Stimulated activated CD4-positive, alpha-beta T cell treated with anti-CD3 and anti-CD28 coated beads, TNF-alpha, amount 100 ng/mL, for 48 hours (primary cell): ENCODE results near the gene MISP3.

Experiments
- DNase-seq, 3 donors: peaks; one replicate each; pipeline ENCODE4 v3.0.0-alpha.2; 2020; ENCODE audit warnings: low read depth in 3 of 3

The MISP3 gene

DNA sequence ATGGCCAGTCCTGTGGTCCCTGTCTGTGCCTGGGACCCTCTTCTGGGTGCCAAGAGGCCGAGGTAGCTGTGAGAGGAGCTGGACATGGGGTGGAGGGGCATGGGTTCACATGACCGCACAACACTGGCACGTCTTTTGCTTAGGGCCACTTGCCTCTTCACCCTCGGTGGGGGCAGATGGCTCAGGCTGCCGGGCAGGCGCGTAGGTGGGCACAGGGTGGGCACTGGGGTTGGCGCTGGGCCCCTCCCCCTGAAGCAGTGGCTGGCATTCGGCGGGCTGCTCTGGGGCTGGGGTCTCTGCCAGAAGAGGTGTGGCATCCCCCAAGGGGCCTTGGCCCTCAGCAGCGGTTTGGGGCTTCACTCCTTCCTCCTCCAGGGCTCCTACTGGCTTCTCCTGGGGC, 19.1 kb upstream of the MISP3 start:
- DNase-seq: no peak

DNA sequence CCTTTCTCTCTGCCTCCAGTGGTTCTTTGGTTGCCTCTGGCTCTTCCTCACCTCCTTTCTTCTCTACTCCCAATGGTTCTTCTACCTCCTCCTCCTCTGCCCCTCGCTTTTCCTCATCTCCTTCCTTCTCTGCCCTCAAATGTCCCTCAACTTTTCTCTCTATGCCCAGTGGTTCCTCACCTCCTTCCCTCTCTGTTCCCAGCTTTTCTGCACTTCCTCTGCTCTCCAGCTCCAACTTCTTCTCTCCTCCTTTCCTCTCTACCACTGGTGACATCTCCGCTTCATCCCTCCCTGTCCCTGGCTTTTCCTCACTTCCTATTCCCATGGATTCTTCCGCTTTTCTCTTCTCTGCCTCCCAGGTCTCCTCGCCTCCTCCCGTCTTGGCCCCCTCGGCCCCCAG, 18.5 kb upstream of the MISP3 start:
- no peak for DNase-seq

DNA sequence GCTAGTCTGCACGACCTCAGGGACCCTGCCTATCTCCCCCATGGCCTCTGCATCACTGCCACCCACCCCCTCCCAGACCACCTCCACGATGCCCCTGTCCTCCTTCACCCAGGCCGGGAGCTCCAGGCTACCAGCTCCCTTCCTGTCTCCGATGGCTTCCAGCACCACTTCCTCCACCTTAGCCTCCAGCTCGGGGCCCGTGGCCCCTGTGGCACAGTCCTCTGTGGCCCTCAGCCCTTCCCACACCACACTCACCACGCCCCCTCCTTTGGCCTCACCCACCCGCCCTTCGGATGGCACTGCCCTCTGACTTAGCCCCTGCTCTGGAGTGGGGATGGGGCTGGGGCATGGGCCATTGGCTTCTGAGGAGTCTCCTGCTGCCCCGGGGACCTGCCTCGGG, 17.9 kb upstream of the MISP3 start:
- no peak for DNase-seq

DNA sequence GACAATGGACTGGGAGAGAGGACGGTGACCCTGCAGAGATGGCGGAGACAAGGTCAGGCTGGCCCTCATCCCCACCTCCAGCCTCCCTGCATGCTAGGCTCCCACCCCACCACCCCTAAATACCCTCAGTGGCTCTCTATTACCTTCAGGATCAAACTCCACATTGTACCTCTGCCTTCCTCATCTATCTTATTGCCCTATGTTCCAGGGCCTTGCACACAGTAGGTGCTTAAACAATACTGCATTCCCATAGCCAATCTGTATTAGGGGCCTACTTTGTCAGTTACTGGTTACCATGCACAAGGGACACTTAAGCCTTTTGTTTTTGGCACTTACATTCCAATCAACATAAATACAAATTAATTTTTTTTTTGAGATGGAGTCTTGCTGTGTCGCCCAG, 17.2 kb upstream of the MISP3 start:
- no peak for DNase-seq

DNA sequence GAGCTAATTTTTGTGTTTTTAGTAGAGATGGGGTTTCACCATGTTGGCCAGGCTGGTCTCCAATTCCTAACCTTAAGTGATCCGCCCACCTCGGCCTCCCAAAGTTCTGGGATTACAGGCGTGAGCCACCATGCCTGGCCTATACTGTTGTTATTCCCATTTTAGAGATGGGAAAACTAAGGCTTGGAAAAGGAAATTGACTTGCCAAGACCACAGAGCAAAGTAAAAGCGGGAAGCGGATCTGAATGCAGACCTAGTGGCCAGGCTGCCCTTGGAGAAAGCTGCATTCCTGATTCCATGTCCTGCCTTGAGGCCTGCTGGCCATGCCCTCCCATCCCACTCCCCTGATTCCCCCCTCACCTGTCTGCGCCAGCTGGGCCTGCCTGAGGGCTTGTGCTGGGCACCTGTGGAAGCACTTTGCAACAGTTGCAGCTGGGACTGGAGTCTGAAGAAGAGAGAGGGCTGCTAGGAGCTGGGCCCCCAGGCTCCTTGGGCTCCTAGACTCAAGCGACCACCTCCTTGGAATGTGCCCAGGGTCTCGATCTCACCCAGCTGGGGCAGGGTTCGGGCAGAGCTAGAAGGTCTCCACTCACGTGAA, 16.4 kb upstream of the MISP3 start:
- DNase-seq: no peak

DNA sequence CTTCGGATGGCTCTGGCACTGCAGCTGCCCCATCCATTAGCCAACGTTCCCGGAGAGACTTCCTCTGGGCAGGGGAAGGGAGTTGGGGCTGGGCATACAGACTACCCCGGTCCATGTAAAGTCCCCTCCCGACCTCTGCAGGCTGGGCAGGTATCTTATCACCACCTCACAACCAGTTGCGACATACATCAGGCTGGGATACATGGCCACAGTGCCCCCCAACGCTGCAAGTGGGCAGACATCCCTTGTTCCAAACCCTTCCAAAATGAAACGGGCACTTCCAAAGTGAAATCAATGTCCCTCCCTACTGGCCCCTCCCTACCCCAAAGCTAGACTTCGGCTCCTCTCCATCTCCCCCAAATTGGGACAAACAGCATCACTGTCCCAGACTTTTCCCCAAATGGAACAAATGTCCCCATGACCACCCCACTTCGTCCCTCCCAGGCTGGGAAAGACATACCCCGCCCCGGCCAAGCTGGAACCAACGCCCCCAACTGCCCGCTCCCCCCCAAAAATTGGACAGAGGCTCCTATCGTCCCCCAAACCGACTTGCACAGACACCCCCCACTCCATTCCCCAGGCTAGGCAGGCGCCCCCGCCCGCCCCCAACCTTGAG, 15.7 kb upstream of the MISP3 start:
- no peak for DNase-seq

DNA sequence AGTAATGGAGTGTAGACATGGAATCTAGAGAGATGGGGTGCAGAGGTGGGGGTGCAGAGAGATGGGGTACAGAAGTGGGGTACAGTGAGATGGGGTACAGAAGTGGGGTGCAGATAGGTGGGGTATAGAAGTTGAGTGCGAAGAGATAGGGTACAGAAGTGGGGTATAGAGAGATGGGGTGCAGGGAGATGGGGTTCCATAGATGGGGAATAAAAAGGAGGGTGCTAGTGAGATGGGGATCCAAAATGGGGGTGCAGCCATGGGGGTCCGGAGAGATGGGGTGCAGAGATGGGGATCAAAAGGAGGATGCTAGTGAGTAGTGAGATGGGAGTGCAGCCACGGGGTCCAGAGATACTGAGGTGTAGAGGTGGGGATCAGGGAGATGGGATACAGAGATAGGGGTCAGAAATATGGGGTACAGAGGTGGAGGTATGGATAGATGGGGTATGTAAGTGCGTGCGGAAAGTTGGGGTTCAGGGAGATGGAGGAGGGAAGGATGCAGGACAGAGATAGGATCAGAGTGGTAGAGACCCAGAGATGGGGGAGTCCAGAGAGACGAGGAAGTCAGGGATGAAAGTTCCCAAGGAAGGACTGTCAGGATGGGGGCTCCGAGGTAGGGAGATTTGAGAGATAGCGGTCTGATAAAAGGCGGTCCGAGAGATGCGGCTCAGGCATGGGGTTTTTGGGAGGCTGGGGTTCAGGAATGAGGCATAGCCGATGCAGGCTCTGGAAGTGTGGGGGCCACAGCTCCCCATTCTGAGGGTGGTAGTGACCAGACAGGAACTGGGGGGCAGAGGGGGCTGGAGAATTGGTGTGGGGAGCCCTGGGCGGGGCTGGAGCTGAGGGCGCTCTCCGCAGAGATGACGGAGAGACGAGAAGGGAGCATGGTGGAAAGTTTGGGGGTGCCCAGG, 14.1 kb upstream of the MISP3 start:
- no peak for DNase-seq

DNA sequence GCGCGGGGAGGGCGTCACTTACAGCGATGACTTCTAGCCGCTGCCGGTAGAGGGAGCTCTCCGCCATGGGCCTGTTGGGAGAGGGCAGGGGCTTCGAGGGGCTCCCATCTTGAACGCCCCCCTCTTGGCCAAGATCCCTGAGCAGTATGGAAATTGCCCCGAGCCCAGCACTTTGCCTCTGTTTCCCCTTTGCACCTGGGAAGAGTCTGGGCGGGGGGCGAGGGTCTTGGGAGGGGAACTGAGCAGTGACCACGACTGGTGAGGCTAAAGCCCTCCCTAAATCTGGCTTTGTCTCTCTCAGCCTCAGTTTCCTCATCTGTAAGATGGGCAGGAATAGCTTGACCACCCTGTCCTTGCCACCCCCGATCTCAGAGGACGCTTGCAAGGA, 13.5 kb upstream of the MISP3 start:
- DNase-seq: peak in 1 of 3 donors; percentile 53

DNA sequence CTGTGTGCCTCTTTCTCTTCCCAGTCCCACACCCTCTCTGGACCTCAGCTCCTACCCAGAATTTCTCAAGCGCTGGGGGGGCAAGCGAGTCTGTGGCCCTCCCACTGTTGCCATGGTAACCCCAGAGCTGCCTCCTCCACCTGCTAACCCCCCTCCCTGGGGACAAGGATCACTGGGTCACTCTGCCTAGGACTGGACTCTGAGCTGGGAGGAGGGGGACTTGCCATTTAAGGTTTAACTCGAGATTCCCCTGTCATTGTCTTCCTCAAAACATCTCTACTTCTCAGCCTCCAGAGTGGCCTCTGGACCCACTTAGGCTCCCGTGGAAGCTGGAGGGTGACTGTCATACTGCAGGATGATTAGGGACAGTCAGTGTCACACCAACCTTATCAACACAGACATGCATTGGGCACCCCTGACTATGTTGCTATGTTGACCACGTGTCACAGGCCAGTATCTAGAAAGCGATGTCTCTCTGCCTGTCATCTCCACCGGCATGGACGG, 12.9 kb upstream of the MISP3 start:
- DNase-seq: no peak

DNA sequence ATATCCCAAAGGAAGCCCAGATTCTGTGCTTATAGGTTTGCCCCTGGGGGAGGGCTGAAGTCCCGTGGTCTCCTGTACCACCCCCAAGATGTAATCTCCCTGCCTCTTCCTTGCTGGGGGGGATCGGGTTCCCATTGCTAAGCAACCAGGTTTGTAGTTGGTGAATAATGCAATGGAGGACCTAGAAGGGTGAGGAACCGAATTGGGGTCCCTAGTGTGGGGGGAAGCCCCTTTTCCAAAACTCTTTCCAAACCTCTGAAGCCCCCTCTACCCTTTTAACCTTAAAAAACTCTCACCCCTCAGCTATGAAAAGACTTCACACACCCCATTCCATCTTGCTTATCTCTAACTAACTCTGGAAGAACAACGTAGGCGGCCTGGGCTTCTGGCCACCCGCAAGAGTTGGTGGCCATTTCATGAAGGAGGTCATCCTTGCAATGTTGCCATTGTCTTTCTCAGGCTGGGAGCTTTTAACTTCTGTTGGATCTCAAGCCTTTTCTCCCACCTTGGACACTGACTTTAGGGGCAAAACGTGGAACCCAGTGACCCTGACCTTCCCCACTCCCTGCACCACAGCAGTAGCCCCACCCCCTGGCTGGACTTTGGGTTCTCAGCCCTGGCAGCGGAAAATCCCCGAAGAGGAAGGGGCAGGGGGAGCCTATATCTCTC, 11.4 kb upstream of the MISP3 start:
- no peak for DNase-seq

DNA sequence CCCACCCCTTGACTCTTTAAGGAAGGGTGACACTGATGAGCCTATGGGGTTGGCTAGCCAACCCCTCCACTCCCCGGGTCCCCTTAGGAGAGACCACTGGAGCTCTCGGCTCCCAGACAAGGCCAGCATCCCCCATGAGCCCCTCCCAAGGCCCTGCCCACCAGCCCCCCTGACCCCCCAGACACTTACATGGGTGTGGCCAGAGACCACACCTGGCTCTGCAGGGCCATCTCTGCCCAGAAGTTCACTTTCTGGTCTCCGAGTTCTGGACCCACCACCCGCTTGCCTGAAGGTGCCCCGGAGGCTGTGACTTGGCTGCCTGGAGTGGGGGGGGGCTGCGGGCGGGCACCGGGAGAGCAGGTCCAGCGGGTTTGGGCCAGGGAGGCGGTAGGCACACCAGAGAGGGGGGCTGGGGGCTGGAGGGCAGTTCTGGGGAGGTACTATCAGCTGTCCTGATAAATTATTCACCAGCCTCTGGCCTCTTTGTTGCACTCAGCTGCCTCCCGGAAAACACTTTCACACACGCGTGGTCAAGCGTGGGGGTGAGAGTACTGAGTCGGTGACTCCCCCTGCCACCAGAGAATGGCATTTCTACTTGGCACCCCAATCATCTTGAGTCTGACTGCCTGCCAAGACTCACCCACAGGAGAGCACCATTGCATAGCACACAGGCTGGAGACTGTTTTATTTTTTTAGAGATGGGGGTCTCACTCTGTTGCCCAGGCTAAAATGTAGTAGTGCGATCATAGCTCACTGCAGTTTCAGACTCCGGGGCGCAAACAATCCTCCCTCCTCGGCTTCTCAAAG, 10.6 kb upstream of the MISP3 start, which contains the start of gene PALM3:
Gene PALM3 (minus strand): TSS at position 326 of the 807 bp plus-strand sequence. CDS start 96 bp downstream, at position 230.
- DNase-seq: no peak

DNA sequence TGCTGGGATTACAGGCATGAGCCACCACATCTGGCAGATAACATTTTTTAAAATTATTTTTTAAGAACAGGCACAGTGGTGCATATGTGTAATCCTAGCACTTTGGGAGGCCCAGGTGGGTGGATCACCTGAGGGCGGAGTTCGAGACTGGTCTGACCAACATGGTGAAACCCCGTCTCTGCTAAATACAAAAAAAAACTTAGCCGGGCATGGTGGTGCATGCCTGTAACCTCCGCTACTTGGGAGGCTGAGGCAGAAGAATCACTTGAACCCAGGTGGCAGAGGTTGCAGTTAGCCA, 10.1 kb upstream of the MISP3 start:
- DNase-seq: no peak

DNA sequence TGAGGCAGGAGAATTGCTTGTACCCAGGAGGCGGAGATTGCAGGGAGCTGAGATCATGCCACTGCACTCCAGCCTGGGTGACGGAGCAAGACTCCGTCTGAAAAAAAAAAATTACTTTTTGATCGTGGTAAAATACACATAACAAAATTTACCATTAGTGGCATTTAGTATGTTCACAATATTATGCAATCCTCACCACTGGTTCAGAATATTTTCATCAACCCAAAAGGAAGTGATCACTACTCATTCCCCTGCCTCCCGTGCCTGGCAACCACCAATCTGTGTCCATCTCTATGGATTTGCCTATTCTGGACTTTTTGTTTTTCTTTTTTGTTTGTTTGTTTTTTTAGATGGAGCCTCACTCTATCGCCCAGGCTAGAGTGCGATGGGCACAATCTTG, 9.5 kb upstream of the MISP3 start:
- DNase-seq: no peak

DNA sequence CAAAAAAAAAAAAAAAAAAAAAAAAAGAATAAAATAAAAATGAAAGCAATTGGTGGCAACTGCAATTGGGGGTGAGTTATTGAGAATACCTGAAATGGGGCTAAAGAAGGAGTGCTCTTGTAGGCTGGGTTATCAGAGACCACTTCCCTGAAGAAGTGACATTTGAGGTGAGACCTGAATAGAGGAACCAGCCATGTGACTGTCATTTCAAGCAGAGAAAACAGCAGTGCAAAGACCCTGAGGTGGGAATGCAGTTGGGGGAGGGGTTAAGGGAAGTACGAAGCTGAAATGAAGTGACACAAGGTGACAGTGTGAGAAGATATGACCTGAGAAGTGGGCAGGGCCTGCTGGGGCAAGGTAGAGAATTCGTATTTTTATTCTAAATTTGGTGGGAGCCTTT, 6.5 kb upstream of the MISP3 start:
- DNase-seq: no peak

DNA sequence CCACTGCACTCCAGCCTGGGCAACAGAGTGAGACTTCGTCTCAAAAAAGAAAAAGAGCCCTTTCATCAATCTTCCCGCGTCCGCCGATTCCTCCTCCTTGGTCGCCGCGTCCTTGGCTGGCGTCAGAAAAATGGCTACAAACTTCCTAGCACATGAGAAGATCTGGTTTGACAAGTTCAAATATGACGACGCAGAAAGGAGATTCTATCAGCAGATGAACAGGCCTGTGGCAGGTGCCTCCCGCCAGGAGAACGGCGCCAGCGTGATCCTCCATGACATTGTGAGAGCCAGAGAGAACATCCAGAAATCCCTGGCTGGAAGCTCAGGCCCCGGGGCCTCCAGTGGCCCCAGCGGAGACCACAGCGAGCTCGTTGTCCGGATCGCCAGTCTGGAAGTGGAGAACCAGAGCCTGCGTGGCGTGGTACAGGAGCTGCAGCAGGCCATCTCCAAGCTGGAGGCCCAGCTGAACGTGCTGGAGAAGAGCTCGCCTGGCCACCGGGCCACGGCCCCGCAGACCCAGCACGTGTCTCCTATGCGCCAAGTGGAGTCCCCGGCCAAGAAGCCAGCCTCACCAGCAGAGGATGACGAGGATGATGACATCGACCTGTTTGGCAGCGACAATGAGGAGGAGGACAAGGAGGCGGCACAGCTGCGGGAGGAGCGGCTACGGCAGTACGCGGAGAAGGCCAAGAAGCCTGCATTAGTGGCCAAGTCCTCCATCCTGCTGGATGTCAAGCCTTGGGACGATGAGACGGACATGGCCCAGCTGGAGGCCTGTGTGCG, 2.1 kb upstream of the MISP3 start:
- no peak for DNase-seq

DNA sequence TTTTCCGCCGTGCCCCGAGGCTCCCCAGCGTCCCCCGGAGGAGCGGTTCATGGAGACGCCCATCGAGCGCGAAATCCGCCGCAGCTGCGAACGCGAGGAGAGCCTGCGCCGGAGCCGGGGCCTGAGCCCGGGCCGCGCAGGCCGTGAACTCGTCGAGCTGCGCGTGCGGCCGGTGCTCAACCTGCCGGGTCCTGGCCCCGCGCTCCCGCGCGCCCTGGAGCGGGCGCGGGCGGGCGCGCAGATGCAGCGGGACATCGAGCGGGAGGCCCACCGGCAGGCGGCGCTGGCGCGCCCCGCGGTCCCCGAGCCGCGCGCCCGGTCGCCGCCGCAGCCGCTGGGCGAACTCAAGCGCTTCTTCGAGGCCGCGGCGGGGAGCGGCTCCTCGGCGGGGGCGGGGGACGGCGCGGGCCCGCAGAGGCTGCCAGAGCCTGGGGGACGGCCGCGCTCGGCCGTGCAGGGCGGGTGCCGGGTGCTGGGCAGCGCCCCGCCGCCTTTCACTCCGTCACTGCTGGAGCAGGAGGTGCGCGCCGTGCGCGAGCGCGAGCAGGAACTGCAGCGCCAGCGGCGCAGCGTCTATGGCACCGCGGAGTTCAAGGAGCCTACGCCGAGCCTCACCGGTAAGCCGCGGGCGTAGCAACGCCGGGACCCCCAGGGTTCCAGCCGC, 807 bp downstream of the MISP3 start:
- peak; percentile 54 to 73 (median 65) for DNase-seq

DNA sequence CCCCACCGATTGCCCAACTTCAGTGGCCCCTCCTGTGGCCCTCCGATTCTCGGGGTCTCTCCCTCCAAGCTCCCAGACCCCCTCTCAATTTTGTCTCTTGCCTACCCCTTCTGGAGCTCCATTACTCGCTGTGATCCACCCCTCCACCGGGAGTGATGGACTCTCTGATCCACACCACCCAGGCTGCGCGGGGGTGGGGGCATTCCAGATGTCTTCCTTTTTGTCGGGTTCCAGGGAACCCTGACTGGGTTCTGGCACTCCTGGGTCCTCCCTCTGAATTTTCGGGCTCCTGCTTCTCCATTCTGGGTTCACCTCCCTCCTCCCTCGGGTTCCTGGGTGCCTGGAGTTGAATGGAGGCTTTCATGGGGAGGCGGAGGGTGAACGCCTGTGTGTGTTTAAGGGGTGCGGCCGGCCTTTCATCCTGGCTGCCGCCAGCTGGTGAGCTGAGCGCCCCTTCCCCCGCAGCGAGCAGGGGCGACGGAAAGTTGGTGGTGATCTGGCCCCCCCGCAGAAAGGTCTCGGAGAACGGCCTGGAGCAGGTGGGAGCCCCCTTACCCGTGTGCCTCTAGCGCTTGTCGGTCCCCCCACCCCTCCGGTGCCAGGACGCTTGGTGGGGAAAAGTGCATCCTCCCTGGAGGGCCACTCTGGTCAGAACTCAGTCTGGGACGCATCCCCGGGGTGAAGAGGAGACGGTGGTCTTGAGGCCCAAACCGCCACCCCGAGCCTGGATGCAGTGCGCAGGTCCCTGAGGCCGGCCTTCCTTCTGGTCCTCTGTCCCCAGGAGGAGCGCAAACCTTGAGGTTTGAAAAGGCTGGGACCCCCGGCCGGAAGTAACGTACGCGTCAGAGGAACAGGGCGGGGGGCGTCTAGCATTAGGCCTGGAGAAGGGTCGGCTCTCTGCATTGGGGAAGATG, 1.6 kb downstream of the MISP3 start:
- DNase-seq: peak in 1 of 3 donors; percentile 40

DNA sequence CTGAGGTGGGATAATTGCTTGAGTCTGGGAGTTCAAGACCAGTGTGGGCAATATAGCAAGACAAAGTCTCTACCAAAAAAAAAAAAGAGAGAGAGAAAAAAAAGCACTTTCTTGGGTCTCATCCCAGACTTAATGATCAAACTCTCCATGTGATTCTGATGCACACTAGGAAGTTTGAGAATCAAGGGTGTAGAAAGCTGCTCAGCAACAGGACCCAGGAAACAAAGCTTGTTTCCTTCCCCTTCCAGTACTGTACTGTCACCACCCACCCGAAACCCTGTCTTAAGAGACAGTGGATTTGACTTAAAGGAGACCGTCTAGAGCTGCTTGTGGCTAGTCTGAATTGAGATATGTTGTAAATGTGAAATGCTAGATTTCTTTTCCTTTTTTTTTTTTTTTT, 5.8 kb downstream of the MISP3 start:
- DNase-seq: no peak
